Measurements from ENCODE around the gene DENND6B. TPM values are rescaled to one million over a fixed set of nuclear protein-coding genes. Genes with fewer than 3 reads are reported as not detected.

The DENND6B gene
- total and polyA plus RNA-seq, 2 experiments from 2014 or later: 0.71 to 1.3 TPM

GRCh38 chr22:50356186-50356585 is 29.4 kb upstream of the DENND6B start:
- DNase-seq (ENCODE audit: low spot score) (no peak), ATAC-seq (no peak)
- Mint-ChIP-seq H3K36me3 (ENCODE audit: low read depth) (peaks cover 7% of the 10 kb centered on the region; the same call in 2 of the 3 replicates), H3K4me3 (no peak overlapping the region), H3K27ac (no peak overlapping the region), H3K4me1 (no peaks in the 10 kb centered on the region; the same call in 2 of the 3 replicates), H3K9me3 (no peaks in the 10 kb centered on the region), H3K27me3 (ENCODE audit: insufficient read depth, low read depth, poor library complexity) (no peaks in the 10 kb centered on the region)
- Histone ChIP-seq H4K20me1 (replicated peaks; ENCODE audit: insufficient read depth) (peaks cover 21% of the 10 kb centered on the region), H3F3A (replicated peaks; ENCODE audit: low read depth) (no peaks in the 10 kb centered on the region), H3K4me3 (no peak overlapping the region), H3K27ac (ENCODE audit: low read depth) (no peak overlapping the region; the same call in 1 of the 2 replicates), H3K79me2 (replicated peaks; ENCODE audit: insufficient read depth) (peaks cover 67% of the 10 kb centered on the region), H3K9me2 (ENCODE audit: insufficient read depth) (no peaks in the 10 kb centered on the region), H3K4me1 (ENCODE audit: insufficient read depth) (no peaks in the 10 kb centered on the region), H3K4me2 (no peak overlapping the region), H2AFZ (no peak overlapping the region), H3K27me3 (ENCODE audit: insufficient read depth) (no peaks in the 10 kb centered on the region), H3K36me3 (ENCODE audit: insufficient read depth) (no peaks in the 10 kb centered on the region)
- TF ChIP-seq EZH2 (IDR thresholded peaks at IDR 0.05; ENCODE audit: low read depth, unreplicated experiment): no peak
- TF ChIP-seq POLR2AphosphoS5 (IDR thresholded peaks at IDR 0.05; ENCODE audit: low read depth): no peak
- TF ChIP-seq ZNF331 (CRISPR knock-in tag; IDR thresholded peaks at IDR 0.05; ENCODE audit: low read depth): no peak
- no peak for TF ChIP-seq CTCF (conservative IDR thresholded peaks at IDR 0.05; ENCODE audit: low read depth in 2 of 2)
- TF ChIP-seq ZNF114 (CRISPR knock-in tag; IDR thresholded peaks at IDR 0.05): no peak

GRCh38 chr22:50348058-50348457 is 21.2 kb upstream of the DENND6B start:
- Histone ChIP-seq H3K27me3 (ENCODE audit: insufficient read depth) (no peaks in the 10 kb centered on the region), H3K9me2 (ENCODE audit: insufficient read depth) (no peaks in the 10 kb centered on the region), H3K4me3 (no peak overlapping the region), H3K4me2 (no peak overlapping the region), H3K79me2 (replicated peaks; ENCODE audit: insufficient read depth) (peaks cover 40% of the 10 kb centered on the region), H3F3A (replicated peaks; ENCODE audit: low read depth) (no peaks in the 10 kb centered on the region), H3K4me1 (ENCODE audit: insufficient read depth) (no peaks in the 10 kb centered on the region), H4K20me1 (replicated peaks; ENCODE audit: insufficient read depth) (peaks cover 18% of the 10 kb centered on the region), H2AFZ (no peak overlapping the region), H3K27ac (ENCODE audit: low read depth) (no peak overlapping the region), H3K36me3 (ENCODE audit: insufficient read depth) (no peaks in the 10 kb centered on the region)
- DNase-seq (ENCODE audit: low spot score) (no peak), ATAC-seq (no peak)
- Mint-ChIP-seq H3K27ac (no peak overlapping the region), H3K4me1 (no peaks in the 10 kb centered on the region), H3K27me3 (ENCODE audit: insufficient read depth, low read depth, poor library complexity) (no peaks in the 10 kb centered on the region), H3K4me3 (no peak overlapping the region), H3K9me3 (no peaks in the 10 kb centered on the region), H3K36me3 (ENCODE audit: low read depth) (no peaks in the 10 kb centered on the region; the same call in 1 of the 3 replicates)
- TF ChIP-seq EZH2phosphoT487 (IDR thresholded peaks at IDR 0.05; ENCODE audit: unreplicated experiment) (no peak), STAT1 (IDR thresholded peaks at IDR 0.05; ENCODE audit: unreplicated experiment) (no peak), ETS1 (IDR thresholded peaks at IDR 0.05) (no peak), ZNF114 (CRISPR knock-in tag; IDR thresholded peaks at IDR 0.05) (no peak), EZH2 (IDR thresholded peaks at IDR 0.05; ENCODE audit: low read depth, unreplicated experiment) (no peak), ZNF462 (CRISPR knock-in tag; IDR thresholded peaks at IDR 0.05) (no peak), NANOG (IDR thresholded peaks at IDR 0.05; ENCODE audit: borderline replicate concordance) (no peak), POLR2AphosphoS5 (IDR thresholded peaks at IDR 0.05; ENCODE audit: low read depth) (no peak), JUNB (IDR thresholded peaks at IDR 0.05; ENCODE audit: unreplicated experiment) (no peak)

Data from GM23338 (cell line).